ENCODE results near the gene CLDN2. TPM values are rescaled to one million over a fixed set of nuclear protein-coding genes. Genes with fewer than 3 reads are reported as not detected.
A peak's percentile ranks its signal among the peaks of the same experiment; 100 is the strongest.

CLDN2 gene
- total RNA-seq, 1 donor from 2014 or later: 0.13 TPM

DNA sequence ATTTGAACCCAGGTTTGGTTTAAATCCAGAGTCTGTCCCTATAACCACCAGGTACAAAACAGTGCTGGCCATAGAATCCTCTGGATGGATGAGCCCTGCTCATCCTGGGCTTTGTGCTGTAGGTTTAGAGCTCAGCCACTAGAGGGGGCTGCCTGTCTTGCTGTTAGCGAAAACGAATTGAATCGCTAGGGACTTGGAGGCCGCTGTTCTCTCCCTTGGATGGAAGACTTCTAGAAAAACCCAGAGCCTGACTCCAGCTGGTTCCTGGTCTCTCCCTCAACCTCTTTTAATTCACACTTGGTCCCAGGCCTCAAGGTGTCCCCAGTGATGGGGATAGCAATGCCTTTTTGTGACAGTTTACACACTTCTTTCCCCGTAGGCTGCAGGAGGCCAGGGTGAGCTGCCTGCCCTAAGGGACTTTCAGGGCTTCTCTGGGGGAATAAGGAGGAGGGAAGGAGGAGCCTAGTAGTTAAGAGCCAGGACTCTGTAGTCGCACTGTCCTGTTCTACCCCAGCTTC lies 25.8 kb upstream of the CLDN2 start:
- Histone ChIP-seq H3K4me3 (ENCODE audit: low read depth, low read length) (no peak overlapping the region), H3K36me3 (ENCODE audit: control insufficient read depth, insufficient read depth, low read length) (no peaks in the 10 kb centered on the region), H3K27me3 (ENCODE audit: control insufficient read depth, insufficient read depth, low read length) (no peaks in the 10 kb centered on the region)
- DNase-seq (ENCODE audit: low read depth): no peak
- TF ChIP-seq CTCF (IDR thresholded peaks at IDR 0.05; ENCODE audit: insufficient read depth, low read length, poor library complexity, severe bottlenecking): peak; percentile 89

GRCh38 chrX:106894978-106895452 lies 25.2 kb upstream of the CLDN2 start:
- no peak overlapping the region for H3K4me3 ChIP-seq (ENCODE audit: low read depth, low read length)
- H3K27me3 ChIP-seq (ENCODE audit: control insufficient read depth, insufficient read depth, low read length): no peaks in the 10 kb centered on the region
- TF ChIP-seq CTCF (IDR thresholded peaks at IDR 0.05; ENCODE audit: insufficient read depth, low read length, poor library complexity, severe bottlenecking): no peak
- DNase-seq (ENCODE audit: low read depth): no peak
- H3K36me3 ChIP-seq (ENCODE audit: control insufficient read depth, insufficient read depth, low read length): no peaks in the 10 kb centered on the region

DNA sequence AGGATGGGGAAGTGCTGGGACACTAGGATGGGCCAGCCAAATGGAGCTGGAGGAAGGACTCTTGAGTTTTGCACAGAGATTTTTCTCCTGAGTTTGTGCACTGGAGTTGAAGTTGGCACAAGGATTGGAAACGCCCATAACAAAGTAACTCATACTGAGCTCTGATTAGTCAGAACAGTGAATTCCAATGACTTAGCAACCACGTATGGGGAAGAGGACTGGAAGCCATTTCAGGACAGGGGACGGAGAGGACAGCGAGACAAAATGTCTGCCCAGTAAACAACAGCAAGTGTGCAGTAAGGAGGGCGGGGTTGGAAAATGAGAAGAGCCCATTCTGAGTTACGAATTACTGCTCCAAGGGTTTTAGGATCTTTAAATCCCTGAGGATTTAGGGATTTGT lies 22.9 kb upstream of the CLDN2 start:
- H3K4me3 ChIP-seq (ENCODE audit: low read depth, low read length): no peak overlapping the region
- TF ChIP-seq CTCF (IDR thresholded peaks at IDR 0.05; ENCODE audit: insufficient read depth, low read length, poor library complexity, severe bottlenecking): no peak
- H3K27me3 ChIP-seq (ENCODE audit: control insufficient read depth, insufficient read depth, low read length): no peaks in the 10 kb centered on the region
- DNase-seq (ENCODE audit: low read depth): no peak
- H3K36me3 ChIP-seq (ENCODE audit: control insufficient read depth, insufficient read depth, low read length): no peaks in the 10 kb centered on the region

DNA sequence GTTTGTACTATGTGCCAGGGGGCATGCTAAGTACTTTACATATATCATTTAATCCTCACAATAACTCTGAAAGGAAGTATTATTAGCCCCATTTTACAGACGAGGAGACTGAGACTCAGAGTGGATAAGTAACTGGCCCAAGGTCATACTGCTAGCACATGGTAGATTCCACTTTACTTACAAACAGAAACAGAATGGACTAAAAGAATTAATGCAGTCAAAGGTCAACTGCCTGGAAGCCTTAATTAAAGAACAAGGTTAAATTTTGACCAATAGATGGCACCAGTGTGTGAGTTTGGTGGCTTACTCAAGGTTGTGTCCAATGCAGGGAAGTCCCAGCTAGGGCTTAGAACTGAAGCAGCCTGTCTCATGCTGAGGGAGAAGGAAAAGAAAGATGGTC lies 21.7 kb upstream of the CLDN2 start:
- Histone ChIP-seq H3K27me3 (ENCODE audit: control insufficient read depth, insufficient read depth, low read length) (no peaks in the 10 kb centered on the region), H3K4me3 (ENCODE audit: low read depth, low read length) (no peak overlapping the region), H3K36me3 (ENCODE audit: control insufficient read depth, insufficient read depth, low read length) (no peaks in the 10 kb centered on the region)
- no peak for DNase-seq (ENCODE audit: low read depth)
- TF ChIP-seq CTCF (IDR thresholded peaks at IDR 0.05; ENCODE audit: insufficient read depth, low read length, poor library complexity, severe bottlenecking): peak; percentile 36

DNA sequence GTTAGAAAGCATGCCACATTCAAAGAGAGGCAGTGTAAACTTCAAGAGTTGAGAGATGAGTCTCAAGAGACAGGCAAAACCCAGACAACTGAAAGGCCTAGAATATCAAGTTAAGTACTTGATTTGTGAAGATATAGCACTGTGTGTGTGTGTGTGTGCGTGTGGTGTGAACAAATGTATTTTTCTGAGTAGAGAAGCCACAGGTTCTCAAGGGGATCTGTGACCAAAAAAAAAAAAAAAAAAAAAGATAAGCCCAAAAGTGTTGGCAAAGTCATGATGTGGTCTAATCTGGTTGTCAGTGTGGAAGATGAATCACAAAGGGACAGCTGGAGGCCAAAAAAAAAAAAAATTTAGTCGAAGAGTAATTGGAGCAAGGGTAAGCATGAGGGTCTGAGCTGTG lies 20.9 kb upstream of the CLDN2 start:
- DNase-seq (ENCODE audit: low read depth): no peak
- no peak overlapping the region for H3K4me3 ChIP-seq (ENCODE audit: low read depth, low read length)
- TF ChIP-seq CTCF (IDR thresholded peaks at IDR 0.05; ENCODE audit: insufficient read depth, low read length, poor library complexity, severe bottlenecking): no peak

DNA sequence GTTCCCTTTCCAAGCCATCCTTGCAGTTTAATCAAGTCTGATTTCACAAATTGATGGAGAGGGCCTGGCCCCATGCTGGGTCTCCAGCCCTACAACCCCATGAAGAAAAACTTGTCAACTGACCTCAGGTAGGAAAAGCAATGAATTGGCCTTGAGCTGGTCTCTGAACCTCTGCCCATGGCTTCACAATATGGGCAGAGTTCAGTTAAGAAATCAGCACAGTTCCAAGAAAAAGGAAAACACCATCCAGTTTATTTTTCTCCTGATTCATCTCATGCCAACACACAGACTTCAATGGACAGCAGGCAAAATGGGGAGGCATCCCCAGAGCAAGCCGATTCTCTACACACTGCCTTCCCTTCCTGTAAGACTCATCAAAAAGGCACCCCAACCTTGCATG lies 20.4 kb upstream of the CLDN2 start:
- Histone ChIP-seq H3K36me3 (ENCODE audit: control insufficient read depth, insufficient read depth, low read length) (no peaks in the 10 kb centered on the region), H3K4me3 (ENCODE audit: low read depth, low read length) (no peak overlapping the region), H3K27me3 (ENCODE audit: control insufficient read depth, insufficient read depth, low read length) (no peaks in the 10 kb centered on the region)
- no peak for TF ChIP-seq CTCF (IDR thresholded peaks at IDR 0.05; ENCODE audit: insufficient read depth, low read length, poor library complexity, severe bottlenecking)
- DNase-seq (ENCODE audit: low read depth): no peak

More for the DNA sequence above, 20.9 kb upstream of the CLDN2 start:
- H3K27me3 ChIP-seq (ENCODE audit: control insufficient read depth, insufficient read depth, low read length): no peaks in the 10 kb centered on the region
- H3K36me3 ChIP-seq (ENCODE audit: control insufficient read depth, insufficient read depth, low read length): no peaks in the 10 kb centered on the region
